ENCODE results near the gene MYOM3.

Gene MYOM3

GRCh38 chr1:24111996-24112779, at the start of gene MYOM3:
Gene MYOM3 (minus strand): TSS chr1:24112135. CDS start chr1:24108636, 3,499 bp downstream.
- DNase-seq (ENCODE audit: low spot score), result no peak

GRCh38 chr1:24161270-24161669, 49.3 kb upstream of the MYOM3 start:
- no peak for DNase-seq (ENCODE audit: low spot score)

GRCh38 chr1:24159366-24159765, 47.4 kb upstream of the MYOM3 start:
- no peak for DNase-seq (ENCODE audit: low spot score)

GRCh38 chr1:24157918-24158481, 46.1 kb upstream of the MYOM3 start:
- no peak for DNase-seq (ENCODE audit: low spot score)

GRCh38 chr1:24156542-24157260, 44.8 kb upstream of the MYOM3 start:
- no peak for DNase-seq (ENCODE audit: low spot score)

GRCh38 chr1:24155011-24155782, 43.3 kb upstream of the MYOM3 start:
- DNase-seq (ENCODE audit: low spot score), result no peak

- DNase-seq (ENCODE audit: low spot score), result no peak
These were observed 42.3 kb upstream of the MYOM3 start for GRCh38 chr1:24154215-24154614.

GRCh38 chr1:24152631-24153494, 40.9 kb upstream of the MYOM3 start:
- no peak for DNase-seq (ENCODE audit: low spot score)

- DNase-seq (ENCODE audit: low spot score), result no peak
These were observed 39.2 kb upstream of the MYOM3 start for GRCh38 chr1:24151175-24151533.

GRCh38 chr1:24150234-24151174, 38.6 kb upstream of the MYOM3 start:
- peak; percentile 58 for DNase-seq (ENCODE audit: low spot score)

- DNase-seq (ENCODE audit: low spot score), result peak; percentile 19
These were observed 37.9 kb upstream of the MYOM3 start for GRCh38 chr1:24149866-24150233.

GRCh38 chr1:24147816-24148215, 35.9 kb upstream of the MYOM3 start:
- no peak for DNase-seq (ENCODE audit: low spot score)

- no peak for DNase-seq (ENCODE audit: low spot score)
These were observed 35.3 kb upstream of the MYOM3 start for GRCh38 chr1:24147194-24147593.

GRCh38 chr1:24142546-24143534, 30.9 kb upstream of the MYOM3 start, which contains the start of gene IL22RA1:
Gene IL22RA1 (minus strand): TSS chr1:24143140. CDS start chr1:24143082, 58 bp downstream.
- no peak for DNase-seq (ENCODE audit: low spot score)

GRCh38 chr1:24141311-24141997, 29.5 kb upstream of the MYOM3 start:
- no peak for DNase-seq (ENCODE audit: low spot score)

- no peak for DNase-seq (ENCODE audit: low spot score)
These were observed 28.8 kb upstream of the MYOM3 start for GRCh38 chr1:24140741-24141181.

- DNase-seq (ENCODE audit: low spot score), result no peak
These were observed 28.0 kb upstream of the MYOM3 start for GRCh38 chr1:24139841-24140425.

GRCh38 chr1:24139222-24139489, 27.2 kb upstream of the MYOM3 start:
- no peak for DNase-seq (ENCODE audit: low spot score)

Measured in putamen (tissue), 1 donor.